BE2C (cell line): ENCODE results near the gene TTC13.

Experiments
- DNase-seq: peaks from one replicate; pipeline ENCODE4 v3.0.0-alpha.2; 2020
- H3K27me3 ChIP-seq: fragments of 250-450 bp; sonication (Bioruptor Pico); 2 replicates; pipeline ENCODE4 v1.5.1; 2020; ENCODE audit warnings: mild to moderate bottlenecking
- H3K36me3 ChIP-seq: fragments of 250-450 bp; sonication (Bioruptor Pico); 2 replicates; pipeline ENCODE4 v1.5.1; 2020; ENCODE audit warnings: mild to moderate bottlenecking
- H3K4me1 ChIP-seq: fragments of 250-450 bp; sonication (Bioruptor Pico); 2 replicates; pipeline ENCODE4 v1.5.1; 2020
- H3K4me3 ChIP-seq: 2 replicates; pipeline ENCODE4 v1.5.1; 2011; ENCODE audit warnings: low read depth, low read length
- H3K9me3 ChIP-seq: fragments of 250-450 bp; sonication (Bioruptor Pico); 2 replicates; pipeline ENCODE4 v1.5.1; 2020
- TF ChIP-seq, protein P1 (sequence below): IDR thresholded peaks from 2 replicates; pipeline ENCODE4 v1.5.1; 2012; ENCODE audit warnings: mild to moderate bottlenecking, low read depth, low read length

TTC13 gene

DNA sequence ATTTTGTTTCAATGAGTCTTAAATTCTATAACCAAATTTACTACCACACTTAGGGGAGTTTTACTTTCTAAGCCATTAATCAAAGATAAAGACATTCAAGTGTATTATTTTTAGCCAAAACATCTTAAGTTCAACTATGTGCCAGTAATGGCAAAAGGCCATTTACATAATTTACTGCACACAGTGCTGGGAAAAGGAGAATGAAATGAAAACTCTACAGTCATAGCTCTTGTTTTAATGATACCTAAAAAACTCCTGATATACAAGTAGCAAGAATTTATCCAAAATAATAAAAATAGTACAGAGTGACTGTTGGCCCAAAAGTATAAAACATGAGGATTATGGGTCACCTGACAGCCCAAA lies 67.9 kb downstream of the TTC13 start:
- TF ChIP-seq, protein P1, sequence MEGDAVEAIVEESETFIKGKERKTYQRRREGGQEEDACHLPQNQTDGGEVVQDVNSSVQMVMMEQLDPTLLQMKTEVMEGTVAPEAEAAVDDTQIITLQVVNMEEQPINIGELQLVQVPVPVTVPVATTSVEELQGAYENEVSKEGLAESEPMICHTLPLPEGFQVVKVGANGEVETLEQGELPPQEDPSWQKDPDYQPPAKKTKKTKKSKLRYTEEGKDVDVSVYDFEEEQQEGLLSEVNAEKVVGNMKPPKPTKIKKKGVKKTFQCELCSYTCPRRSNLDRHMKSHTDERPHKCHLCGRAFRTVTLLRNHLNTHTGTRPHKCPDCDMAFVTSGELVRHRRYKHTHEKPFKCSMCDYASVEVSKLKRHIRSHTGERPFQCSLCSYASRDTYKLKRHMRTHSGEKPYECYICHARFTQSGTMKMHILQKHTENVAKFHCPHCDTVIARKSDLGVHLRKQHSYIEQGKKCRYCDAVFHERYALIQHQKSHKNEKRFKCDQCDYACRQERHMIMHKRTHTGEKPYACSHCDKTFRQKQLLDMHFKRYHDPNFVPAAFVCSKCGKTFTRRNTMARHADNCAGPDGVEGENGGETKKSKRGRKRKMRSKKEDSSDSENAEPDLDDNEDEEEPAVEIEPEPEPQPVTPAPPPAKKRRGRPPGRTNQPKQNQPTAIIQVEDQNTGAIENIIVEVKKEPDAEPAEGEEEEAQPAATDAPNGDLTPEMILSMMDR: no peak
- Histone ChIP-seq H3K4me3 (no peak overlapping the region), H3K27me3 (no peaks in the 10 kb centered on the region), H3K4me1 (no peaks in the 10 kb centered on the region), H3K36me3 (peaks cover 10% of the 10 kb centered on the region), H3K9me3 (no peaks in the 10 kb centered on the region)
- no peak for DNase-seq

DNA sequence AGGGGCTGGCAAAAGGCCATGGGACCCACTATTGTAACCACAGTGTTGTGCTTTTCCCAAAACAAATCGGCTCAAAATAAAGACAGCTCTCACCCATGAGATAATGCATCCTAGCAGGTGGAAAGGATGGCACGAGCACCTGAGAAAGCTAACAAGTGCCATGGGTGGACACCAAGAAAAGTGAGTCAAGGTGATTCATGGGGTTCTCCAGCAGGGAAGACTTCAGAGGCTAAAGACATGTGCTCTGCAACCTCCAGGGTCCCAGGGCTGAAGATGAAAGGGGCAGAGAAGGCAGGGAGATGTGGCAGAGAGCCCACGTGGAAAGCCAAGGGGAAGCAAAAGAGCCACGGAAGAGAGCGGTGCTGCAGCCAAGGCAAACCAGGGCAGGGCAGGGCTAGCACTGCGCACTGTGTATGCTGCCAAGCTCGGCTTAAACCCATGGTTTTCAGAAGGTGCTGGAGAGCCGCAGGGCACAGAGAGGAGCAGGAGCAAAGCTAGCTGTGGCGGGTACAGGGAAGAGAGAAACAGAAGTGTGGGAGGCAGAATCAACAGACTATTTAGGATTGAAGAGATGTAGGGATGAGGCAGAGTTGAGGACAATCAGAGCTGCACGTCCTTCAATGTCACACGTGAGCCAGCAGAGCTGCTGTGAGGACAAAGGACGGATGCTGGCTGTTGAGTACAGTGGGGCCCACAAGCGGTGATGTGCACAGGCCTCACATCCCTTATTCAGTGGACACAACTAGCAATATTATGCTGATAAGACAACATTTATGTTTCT lies 68.5 kb downstream of the TTC13 start:
- H3K9me3 ChIP-seq: no peaks in the 10 kb centered on the region
- no peak for DNase-seq
- TF ChIP-seq, protein P1: no peak
- H3K27me3 ChIP-seq: no peaks in the 10 kb centered on the region
- no peak overlapping the region for H3K4me3 ChIP-seq
- peaks cover 10% of the 10 kb centered on the region for H3K36me3 ChIP-seq
- no peaks in the 10 kb centered on the region for H3K4me1 ChIP-seq

DNA sequence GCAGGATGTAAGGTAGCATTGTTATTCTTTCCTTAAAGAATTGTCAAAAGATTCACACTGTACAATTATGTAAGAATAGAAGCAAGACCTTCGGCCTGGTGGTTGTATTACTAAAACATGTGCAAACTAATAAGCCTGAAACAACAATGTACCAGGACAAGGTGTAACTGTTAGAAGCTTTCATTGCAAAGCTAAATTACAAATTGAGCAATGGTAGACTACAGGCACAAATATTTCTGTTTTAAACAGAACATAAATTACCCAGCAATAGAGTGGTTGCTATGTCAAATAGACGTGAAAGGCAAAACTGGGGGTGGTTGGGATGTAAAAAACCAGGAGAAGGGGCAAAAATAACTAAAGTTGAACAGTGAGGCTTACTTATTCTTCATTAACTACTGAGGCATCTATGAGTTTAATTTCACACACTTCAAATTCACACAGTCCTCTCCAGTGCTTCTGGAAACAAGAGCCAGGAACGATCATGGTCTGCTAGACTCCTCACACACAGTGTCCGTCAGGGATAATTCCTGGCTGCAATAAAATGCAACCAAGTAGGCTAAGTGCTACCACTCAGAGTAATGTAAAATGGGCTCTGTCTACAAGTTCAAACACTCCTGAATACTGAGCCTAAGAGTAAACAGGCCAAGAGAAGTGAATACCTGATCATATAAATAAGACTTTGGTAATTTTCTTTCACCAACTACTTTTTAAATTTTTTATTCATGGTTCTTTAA lies 71.0 kb downstream of the TTC13 start:
- no peak for DNase-seq
- no peak overlapping the region for H3K4me3 ChIP-seq
- H3K9me3 ChIP-seq: no peaks in the 10 kb centered on the region
- H3K27me3 ChIP-seq: no peaks in the 10 kb centered on the region
- no peaks in the 10 kb centered on the region for H3K4me1 ChIP-seq
- TF ChIP-seq, protein P1: no peak
- peaks cover 10% of the 10 kb centered on the region for H3K36me3 ChIP-seq

DNA sequence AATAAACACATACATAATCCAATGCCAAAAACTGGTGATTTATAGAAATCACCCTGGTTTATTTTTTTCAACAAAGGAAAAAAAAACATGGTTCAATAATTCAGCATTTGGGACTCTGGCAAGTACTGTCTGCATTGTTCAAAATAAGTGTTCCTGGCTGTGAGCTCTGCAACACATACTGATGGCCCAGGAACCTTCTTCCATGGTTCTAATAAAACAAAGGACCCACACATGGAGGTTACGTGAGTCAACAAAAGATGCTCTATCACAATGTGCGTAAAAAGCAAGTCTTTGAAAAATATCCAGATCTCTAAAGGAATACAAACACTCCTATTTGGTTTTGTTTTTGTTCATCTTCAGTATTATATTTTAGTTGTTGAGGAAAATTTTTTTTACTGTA lies 72.4 kb downstream of the TTC13 start:
- H3K36me3 ChIP-seq: peaks cover 7% of the 10 kb centered on the region; the same call in 1 of the 2 replicates
- H3K4me1 ChIP-seq: no peaks in the 10 kb centered on the region
- no peaks in the 10 kb centered on the region for H3K9me3 ChIP-seq
- no peak overlapping the region for H3K4me3 ChIP-seq
- no peaks in the 10 kb centered on the region for H3K27me3 ChIP-seq
- DNase-seq: no peak
- TF ChIP-seq, protein P1: no peak

DNA sequence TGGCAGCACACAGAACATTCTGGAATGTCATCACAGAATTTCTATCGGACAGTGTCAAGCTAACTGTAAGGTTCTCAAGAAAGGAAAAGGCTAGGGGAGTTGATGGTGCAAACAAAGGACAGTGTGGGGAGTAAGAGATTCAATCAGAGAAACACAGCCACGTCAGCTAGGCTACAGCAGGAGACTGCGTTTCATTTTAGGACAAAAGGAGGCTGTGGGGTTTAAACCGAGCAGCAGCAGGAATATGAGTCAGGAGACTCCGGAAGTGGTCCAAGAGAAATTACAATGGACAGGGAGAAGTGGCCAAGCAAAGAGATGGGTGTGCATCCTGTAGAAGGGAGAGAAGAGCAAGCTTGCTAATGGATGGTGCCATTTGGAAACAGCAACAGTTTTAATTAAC lies 72.9 kb downstream of the TTC13 start:
- no peaks in the 10 kb centered on the region for H3K4me1 ChIP-seq
- no peak for DNase-seq
- H3K27me3 ChIP-seq: no peaks in the 10 kb centered on the region
- TF ChIP-seq, protein P1: no peak
- H3K9me3 ChIP-seq: no peaks in the 10 kb centered on the region
- peaks cover 7% of the 10 kb centered on the region; the same call in 1 of the 2 replicates for H3K36me3 ChIP-seq
- no peak overlapping the region for H3K4me3 ChIP-seq
